NCI-H748 treated with DMSO at 0.1 percent for 48 hours (cell line): ENCODE measurements around the gene UCN3.

Source experiments
- DNase-seq: peaks from one replicate; lab custom pipeline; 2025; lab: John Stamatoyannopoulos, UW

Gene UCN3, protein sequence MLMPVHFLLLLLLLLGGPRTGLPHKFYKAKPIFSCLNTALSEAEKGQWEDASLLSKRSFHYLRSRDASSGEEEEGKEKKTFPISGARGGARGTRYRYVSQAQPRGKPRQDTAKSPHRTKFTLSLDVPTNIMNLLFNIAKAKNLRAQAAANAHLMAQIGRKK

DNA sequence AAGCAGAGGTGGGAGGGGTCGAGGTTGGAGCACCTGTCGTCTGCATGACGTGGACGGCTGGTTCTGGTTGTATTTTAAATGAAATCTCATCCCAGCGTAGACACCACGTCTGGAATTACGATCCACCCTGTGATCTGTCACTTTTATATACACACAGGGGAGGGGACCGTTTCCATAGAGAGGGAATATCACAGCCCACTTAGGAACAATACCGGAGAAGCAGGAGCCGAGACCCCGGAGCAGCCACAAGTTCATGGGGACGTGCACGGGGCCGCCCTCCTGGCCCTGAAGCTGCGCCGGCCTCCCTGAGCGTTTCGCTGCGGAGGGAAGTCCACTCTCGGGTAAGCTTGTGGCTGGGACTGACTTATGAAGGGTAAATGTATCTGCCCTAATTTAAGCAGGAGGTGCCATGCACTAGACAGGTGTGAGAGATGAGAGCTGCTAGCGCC, at the start of gene UCN3:
Gene UCN3 (plus strand): TSS at position 77 of the 449 bp plus-strand sequence. CDS start 8,755 bp downstream, outside the sequence.
- peak; percentile 63 for DNase-seq

GRCh38 chr10:5317547-5318107, 47.1 kb upstream of the UCN3 start:
- no peak for DNase-seq

GRCh38 chr10:5318148-5318547, 46.6 kb upstream of the UCN3 start:
- DNase-seq = no peak

GRCh38 chr10:5319863-5320262, 44.9 kb upstream of the UCN3 start:
- DNase-seq = no peak

- DNase-seq = no peak
Measured at GRCh38 chr10:5321273-5321672, 43.5 kb upstream of the UCN3 start.

DNA sequence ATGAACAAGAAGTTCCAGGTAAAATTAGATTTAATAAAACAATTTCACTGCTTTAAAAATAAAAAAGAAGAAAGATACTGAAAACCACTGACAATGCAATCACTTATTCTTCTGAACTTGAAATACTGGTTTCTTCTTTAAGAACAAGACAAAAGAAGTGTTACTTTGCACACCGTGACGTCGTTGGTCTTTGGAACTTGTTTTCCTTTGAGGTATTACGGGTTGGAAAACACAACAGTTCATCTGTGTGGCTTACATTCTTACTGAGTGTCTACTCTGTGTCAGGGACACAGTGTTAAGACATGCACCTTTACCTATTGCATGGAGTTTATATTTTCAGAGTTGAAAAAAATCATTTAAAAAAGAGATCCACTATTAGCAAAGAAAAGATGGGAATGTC, 41.3 kb upstream of the UCN3 start:
- no peak for DNase-seq

GRCh38 chr10:5325076-5325475, 39.7 kb upstream of the UCN3 start:
- DNase-seq = no peak

- DNase-seq = no peak
Measured at GRCh38 chr10:5334196-5334880, 30.4 kb upstream of the UCN3 start.

- no peak for DNase-seq
Measured at GRCh38 chr10:5338010-5338409, 26.8 kb upstream of the UCN3 start.

- no peak for DNase-seq
Measured at GRCh38 chr10:5343092-5343491, 21.7 kb upstream of the UCN3 start.

DNA sequence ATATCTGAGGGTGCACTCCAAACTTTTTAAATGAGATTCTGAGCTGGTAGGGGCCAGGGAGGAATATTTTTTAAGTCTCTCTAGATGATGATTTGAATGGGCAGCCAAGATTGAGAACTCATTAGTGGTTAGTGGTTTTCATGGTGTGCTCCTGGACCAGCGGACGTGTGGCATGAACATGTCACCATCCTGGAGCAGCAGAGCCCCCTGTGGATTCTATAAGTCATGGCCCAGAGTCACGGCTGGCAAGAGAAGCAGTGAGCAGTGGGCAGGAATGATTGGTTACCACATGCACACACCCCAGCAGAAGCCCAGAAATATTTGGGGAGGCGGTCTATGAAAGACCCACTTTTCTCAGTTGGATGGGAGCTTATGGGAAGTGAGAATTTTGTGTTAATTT, 21.2 kb upstream of the UCN3 start:
- no peak for DNase-seq

DNA sequence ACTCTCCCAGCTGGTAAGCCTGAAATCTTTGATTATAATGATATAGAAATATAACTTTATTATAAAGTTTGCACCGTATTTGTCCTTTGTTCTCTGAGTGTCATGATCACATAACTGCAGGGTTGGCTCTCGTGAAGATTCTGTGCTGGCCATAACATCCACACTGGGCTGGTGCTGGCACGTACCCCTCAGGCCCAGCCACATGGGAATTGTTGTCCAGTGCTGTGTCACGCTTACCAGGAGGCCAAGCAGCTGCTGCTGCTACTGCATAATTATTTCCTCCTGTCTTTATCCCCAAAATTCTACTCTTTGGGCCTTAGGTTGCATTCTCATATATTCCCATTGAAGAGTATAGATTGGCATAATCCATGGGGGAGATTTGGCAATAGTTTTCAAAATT, 20.8 kb upstream of the UCN3 start:
- no peak for DNase-seq

DNA sequence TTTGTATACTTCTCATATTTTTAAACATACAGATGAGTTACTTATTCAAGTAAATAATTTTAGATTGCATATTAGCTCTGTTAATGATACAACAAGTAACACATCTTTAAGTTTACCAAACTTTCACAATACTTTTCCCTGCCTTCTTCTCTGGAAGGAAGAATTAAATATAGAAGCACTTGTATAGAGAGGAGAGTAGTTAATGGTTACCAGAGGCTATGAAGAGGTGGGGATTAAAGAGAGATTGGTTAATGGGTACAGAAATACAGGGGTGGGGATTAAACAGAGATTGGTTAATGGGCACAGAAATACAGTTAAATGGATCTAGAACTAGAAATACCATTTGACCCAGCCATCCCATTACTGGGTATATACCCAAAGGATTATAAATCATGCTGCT, 20.0 kb upstream of the UCN3 start:
- DNase-seq = no peak

DNA sequence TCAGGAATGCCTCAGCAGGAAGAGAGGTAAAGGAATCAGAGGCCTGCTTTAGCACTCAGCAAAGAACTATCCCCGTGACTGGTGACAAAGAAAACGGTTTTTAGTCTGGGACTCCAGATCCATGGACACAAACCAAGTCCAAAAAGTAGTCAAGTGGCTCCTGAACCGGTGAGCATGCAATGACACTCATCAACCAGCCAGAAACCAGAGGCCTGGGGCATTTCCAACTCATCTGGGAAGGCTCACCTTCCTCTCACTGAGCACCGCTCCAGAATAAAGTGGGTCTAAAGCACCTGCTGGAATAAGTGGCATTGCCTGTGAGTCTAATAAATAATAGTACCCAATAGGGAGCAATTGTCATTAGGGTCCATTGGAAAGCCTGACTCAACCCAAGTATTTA, 17.9 kb upstream of the UCN3 start:
- DNase-seq = no peak

- DNase-seq = no peak
Measured at GRCh38 chr10:5349362-5349761, 15.4 kb upstream of the UCN3 start.

- no peak for DNase-seq
Measured at GRCh38 chr10:5354068-5354467, 10.7 kb upstream of the UCN3 start.

DNA sequence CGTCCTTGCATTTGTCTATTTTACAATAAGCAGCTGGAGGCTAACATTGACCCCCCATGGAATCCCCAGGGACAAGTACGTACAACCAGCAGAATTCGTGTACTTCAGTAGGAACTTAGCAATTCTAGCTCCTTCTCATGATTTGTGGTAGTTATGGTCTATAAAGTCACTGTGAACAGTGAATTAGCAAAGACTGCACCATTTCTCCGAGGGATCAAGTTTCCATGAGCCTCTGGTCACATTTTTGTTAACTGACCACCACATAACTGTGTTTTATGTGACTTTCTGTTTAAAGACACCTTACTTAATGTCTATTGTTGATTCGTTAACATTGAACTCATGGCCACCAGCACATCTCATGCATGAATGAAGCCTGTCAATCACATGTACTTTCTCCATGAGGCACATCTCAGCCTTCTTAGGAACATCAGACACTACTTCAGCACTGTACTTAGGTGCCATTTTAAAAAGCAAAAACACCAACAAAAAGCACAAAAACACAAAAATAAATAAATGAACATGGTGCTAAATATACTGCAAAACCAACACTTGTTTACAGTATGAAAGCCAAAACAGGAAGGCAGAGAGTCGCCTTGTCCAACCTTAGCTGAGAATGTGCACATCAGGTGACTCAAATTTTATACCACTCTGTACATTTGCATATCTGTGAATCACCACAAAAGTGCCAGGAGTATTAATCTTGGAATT, 9.0 kb upstream of the UCN3 start:
- DNase-seq = no peak

DNA sequence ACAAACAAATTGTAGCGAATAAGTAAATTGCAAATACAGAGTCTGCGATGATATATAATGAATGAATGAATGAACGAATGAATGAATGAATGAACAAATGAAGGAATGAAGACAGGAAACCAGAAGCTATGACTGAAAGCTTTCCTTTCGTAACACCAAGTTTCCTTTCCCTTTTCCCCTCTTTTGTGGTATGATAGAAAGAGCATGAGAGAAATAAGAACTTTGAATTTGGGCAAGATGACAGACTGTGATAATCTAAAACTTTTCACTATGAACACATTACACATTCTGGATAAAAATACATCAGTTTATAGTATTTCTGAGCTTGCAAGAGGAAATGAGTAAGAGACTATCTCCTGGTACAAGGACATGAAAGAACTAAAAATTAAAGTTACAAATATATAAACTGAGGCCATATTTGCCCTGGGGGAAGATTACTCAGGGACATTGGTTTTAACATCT, 8.4 kb upstream of the UCN3 start:
- DNase-seq = no peak

DNA sequence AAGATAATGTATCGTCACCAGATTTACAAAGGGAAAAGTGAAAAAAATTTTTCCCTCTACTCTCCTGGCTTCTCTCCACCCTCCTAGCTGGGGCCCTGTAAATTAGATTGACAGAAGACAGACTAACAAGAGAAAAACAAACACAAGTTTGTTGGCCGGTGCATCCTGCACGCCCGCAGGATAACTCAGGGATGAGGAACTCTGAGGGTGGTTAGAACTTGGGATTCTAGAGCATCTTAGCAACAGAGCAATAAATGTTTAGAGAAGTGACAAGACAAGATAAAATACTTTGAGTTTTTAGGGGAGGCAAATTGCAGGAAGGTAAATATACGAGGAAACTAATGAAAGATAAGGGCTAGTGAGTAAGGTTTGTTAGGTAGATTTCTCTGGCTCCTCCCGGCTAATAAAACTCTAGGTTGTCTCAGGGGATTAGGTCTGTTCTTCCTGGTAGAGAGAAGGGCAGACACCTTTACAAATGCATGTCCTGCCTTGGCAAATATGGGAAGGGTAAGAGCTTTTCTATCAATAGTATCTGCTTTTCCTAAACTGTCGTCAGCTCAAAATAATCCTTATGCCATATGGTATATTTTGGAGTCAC, 4.3 kb upstream of the UCN3 start:
- peak; percentile 1 for DNase-seq

DNA sequence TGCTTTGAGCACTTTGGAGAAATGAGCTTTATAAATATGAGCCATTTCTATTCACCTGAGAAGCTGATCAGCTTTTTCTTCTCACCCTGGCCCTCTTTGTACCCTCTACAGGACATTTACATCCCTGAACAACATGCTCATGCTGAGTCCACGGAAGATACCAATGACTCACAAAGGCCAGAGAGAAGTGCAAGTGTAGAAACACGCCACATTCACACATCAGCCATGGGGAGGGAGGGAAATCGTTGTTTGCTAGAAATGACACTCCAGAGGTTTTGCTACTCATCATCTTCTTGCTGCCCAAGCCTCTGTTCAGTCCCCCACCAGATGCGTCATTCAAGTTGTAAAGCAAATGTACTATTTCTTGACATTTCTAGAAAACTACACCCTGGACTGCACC, 2.8 kb upstream of the UCN3 start:
- no peak for DNase-seq

DNA sequence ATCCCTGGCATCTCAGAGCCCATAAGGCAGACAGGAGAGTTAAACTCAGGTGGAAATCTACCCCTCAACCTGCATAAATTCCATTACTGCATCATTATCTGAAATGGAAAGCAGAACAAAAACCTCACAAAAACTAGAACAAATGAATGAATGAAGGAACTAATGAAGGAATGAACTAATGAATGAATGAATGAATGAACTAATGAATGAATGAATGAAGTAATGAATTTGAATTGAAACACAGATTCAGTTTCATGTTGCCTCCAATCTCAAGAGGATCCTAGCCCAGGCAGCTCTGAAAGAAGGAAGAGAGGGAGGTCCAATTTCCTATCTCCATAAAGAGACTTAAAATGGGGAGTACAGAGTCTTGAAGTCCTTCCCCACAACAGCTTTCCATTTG, 1.9 kb upstream of the UCN3 start:
- DNase-seq = no peak

DNA sequence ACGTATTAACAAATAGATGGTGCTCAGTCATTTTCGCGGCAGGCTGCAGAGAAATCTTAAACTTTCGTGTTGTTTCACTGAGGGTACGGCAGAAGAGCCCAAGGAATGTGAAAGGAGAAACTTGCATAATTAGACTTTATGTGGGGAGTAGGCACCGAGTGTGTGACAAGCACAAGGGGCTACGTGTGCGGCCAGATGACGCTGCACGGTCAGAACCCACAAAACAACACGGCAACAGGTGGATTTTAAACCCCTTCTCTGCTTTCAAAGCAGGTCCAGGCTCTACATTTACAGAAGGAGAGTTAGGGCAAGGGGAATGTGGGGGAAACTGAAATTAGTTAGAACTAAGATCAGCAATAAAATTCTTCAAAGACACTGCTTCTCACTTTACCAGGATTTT, 392 bp upstream of the UCN3 start:
- DNase-seq = no peak

- DNase-seq = peak; percentile 27
Measured at GRCh38 chr10:5365928-5366327, 1.2 kb downstream of the UCN3 start.
